ENCODE measurements around the gene GGN.
"Not testable (repeated sequence)": the region's sequence is repeated elsewhere in the genome, so short reads cannot be mapped to it uniquely, and the experiment has no call there.

GGN gene

DNA sequence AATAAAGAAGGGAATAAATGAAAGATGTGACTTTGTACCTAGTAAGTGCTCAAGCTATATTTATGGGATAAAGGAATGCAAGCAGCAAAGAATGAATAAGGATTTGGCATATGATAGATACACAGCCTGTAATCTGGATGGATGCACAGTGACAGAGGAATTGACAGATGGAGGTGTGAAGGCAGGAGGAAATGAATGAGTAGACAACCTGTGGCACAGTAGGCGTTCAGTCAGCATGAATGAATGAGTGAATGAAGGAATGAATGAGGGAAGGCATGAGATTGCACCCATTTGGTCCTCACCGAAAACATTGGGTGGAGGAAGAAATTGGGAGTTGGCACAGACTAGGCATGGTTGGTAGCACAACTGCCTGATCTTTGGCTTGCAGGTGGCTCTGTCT, 18.2 kb downstream of the GGN start:
- TF ChIP-seq ELF4 (IDR thresholded peaks at IDR 0.05) (no peak), PKNOX1 (IDR thresholded peaks at IDR 0.05) (no peak)
- POLR2A ChIA-PET: no interaction called here
- CTCF ChIA-PET: no interaction called here
- DNase-seq (ENCODE audit: extremely low spot score): no peak

- DNase-seq (ENCODE audit: extremely low spot score): no peak
- POLR2A ChIA-PET: no interaction called here
- TF ChIP-seq HDGF (IDR thresholded peaks at IDR 0.05; ENCODE audit: borderline replicate concordance) (no peak), L3MBTL2 (conservative IDR thresholded peaks at IDR 0.05) (no peak), CTBP1 (IDR thresholded peaks at IDR 0.05; ENCODE audit: borderline replicate concordance) (no peak), PKNOX1 (IDR thresholded peaks at IDR 0.05) (no peak), ARNT (IDR thresholded peaks at IDR 0.05) (no peak), FOXA1 (IDR thresholded peaks at IDR 0.05) (no peak), FOXK2 (IDR thresholded peaks at IDR 0.05) (no peak), NFRKB (IDR thresholded peaks at IDR 0.05) (no peak), SP1 (IDR thresholded peaks at IDR 0.05) (no peak), FOXM1 (IDR thresholded peaks at IDR 0.05; ENCODE audit: borderline replicate concordance) (no peak), LEF1 (IDR thresholded peaks at IDR 0.05; ENCODE audit: borderline replicate concordance) (no peak), ELF4 (IDR thresholded peaks at IDR 0.05) (no peak), BHLHE40 (IDR thresholded peaks at IDR 0.05; ENCODE audit: borderline replicate concordance) (no peak)
- CTCF ChIA-PET: interaction anchor here (0.5 kb wide), 1 partner anchor 359 kb away, joined by 4 read pairs; no protein-coding TSS in a partner anchor
Observed at GRCh38 chr19:38367041-38367440, 20.8 kb downstream of the GGN start.

DNA sequence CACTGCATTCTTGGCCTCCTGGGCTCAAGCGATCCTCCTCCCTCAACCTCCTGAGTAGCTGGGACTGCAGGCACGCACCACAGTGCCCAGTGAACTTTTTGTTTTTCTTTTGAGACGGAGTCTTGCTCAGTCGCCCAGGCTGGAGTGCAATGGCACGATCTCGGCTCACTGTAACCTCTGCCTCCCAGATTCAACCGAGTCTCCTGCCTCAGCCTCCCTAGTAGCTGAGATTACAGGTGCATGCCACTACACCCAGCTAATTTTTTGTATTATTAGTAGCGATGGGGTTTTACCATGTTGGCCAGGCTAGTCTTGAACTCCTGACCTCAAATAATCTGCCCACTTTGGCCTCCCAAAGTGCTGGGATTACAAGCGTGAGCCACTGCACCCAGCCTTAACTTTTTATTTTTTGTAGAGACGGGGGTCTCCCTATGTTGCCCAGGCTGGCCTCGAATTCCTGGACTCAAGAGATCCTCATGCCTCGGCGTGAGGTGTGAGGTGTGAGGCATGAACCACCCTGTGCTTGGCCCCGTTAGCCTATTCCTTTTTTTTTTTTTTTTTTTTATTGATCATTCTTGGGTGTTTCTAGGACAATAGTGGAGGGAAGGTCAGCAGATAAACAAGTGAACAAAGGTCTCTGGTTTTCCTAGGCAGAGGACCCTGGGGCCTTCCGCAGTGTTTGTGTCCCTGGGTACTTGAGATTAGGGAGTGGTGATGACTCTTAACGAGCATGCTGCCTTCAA, 24.7 kb downstream of the GGN start:
- DNase-seq (ENCODE audit: extremely low spot score): not testable (repeated sequence)
- ChIA-PET POLR2A (interaction anchor here (1.3 to 4.4 kb wide), 2 partner anchors 11 kb away, joined by 3 to 31 read pairs; partner anchors contain the start of gene PSMD8), CTCF (interaction anchor here (0.9 kb wide), 1 partner anchor 11 kb away, joined by 3 read pairs; the partner anchor contains the start of gene PSMD8)

- TF ChIP-seq L3MBTL2 (conservative IDR thresholded peaks at IDR 0.05) (peak; percentile 44), FOXM1 (IDR thresholded peaks at IDR 0.05; ENCODE audit: borderline replicate concordance) (no peak), CTBP1 (IDR thresholded peaks at IDR 0.05; ENCODE audit: borderline replicate concordance) (no peak), SUZ12 (IDR thresholded peaks at IDR 0.05) (no peak), PKNOX1 (IDR thresholded peaks at IDR 0.05) (no peak), ARNT (IDR thresholded peaks at IDR 0.05) (no peak), NFRKB (IDR thresholded peaks at IDR 0.05) (no peak), TARDBP (IDR thresholded peaks at IDR 0.05) (no peak), BHLHE40 (IDR thresholded peaks at IDR 0.05; ENCODE audit: borderline replicate concordance) (no peak), HDGF (IDR thresholded peaks at IDR 0.05; ENCODE audit: borderline replicate concordance) (no peak), FOXA1 (IDR thresholded peaks at IDR 0.05) (no peak), ELF4 (IDR thresholded peaks at IDR 0.05) (no peak), ZNF384 (IDR thresholded peaks at IDR 0.05) (peak; percentile 82), SP1 (IDR thresholded peaks at IDR 0.05) (no peak), LEF1 (IDR thresholded peaks at IDR 0.05; ENCODE audit: borderline replicate concordance) (no peak), FOXK2 (IDR thresholded peaks at IDR 0.05) (no peak)
- peak; percentile 72 for DNase-seq (ENCODE audit: extremely low spot score)
- CTCF ChIA-PET: interaction anchor here (0.8 to 0.9 kb wide), 2 partner anchors 12 to 126 kb away, joined by 3 read pairs; partner anchors contain the start of gene PSMD8
- POLR2A ChIA-PET: interaction anchor here (1.0 to 4.4 kb wide), 3 partner anchors 10 to 455 kb away, joined by 3 to 31 read pairs (median 3); partner anchors contain the start of genes PSMD8 and SIPA1L3
Observed at GRCh38 chr19:38362076-38362945, 25.5 kb downstream of the GGN start.

- TF ChIP-seq TARDBP (IDR thresholded peaks at IDR 0.05) (no peak), BHLHE40 (IDR thresholded peaks at IDR 0.05; ENCODE audit: borderline replicate concordance) (no peak), ARNT (IDR thresholded peaks at IDR 0.05) (no peak), HDGF (IDR thresholded peaks at IDR 0.05; ENCODE audit: borderline replicate concordance) (no peak), ZNF384 (IDR thresholded peaks at IDR 0.05) (no peak), FOXA1 (IDR thresholded peaks at IDR 0.05) (no peak), FOXM1 (IDR thresholded peaks at IDR 0.05; ENCODE audit: borderline replicate concordance) (no peak), SP1 (IDR thresholded peaks at IDR 0.05) (no peak), PKNOX1 (IDR thresholded peaks at IDR 0.05) (no peak), L3MBTL2 (conservative IDR thresholded peaks at IDR 0.05) (no peak), SUZ12 (IDR thresholded peaks at IDR 0.05) (no peak), NFRKB (IDR thresholded peaks at IDR 0.05) (no peak), CTBP1 (IDR thresholded peaks at IDR 0.05; ENCODE audit: borderline replicate concordance) (no peak)
- CTCF ChIA-PET: interaction anchor here (0.8 kb wide), 1 partner anchor 125 kb away, joined by 3 read pairs; no protein-coding TSS in a partner anchor
- POLR2A ChIA-PET: interaction anchor here (1.0 to 4.4 kb wide), 3 partner anchors 9 to 455 kb away, joined by 3 to 31 read pairs (median 3); partner anchors contain the start of genes PSMD8 and SIPA1L3
- peak; percentile 90 for DNase-seq (ENCODE audit: extremely low spot score)
Observed at GRCh38 chr19:38361633-38362075, 26.2 kb downstream of the GGN start.
